NT2/D1 (cell line): ENCODE results near the gene GBF1.

Source experiments
- SUZ12 ChIP-seq: IDR thresholded peaks from 2 replicates; pipeline ENCODE4 v1.6.1; 2011; ENCODE audit not compliant: insufficient read length, insufficient read depth; ENCODE audit errors: extremely low read depth
- YY1 ChIP-seq: IDR thresholded peaks from 2 replicates; pipeline ENCODE4 v1.6.1; 2011; ENCODE audit not compliant: insufficient read length, insufficient read depth
- ZNF274 ChIP-seq: IDR thresholded peaks from 2 replicates; pipeline ENCODE4 v1.6.1; 2011; ENCODE audit warnings: mild to moderate bottlenecking, low read depth, low read length

- TF ChIP-seq ZNF274 (no peak), YY1 (no peak), SUZ12 (no peak)
Observed at GRCh38 chr10:102352066-102352715, 106.9 kb downstream of the GBF1 start.
